K562 (cell line): Measurements from ENCODE around the gene SNAI1. TPM values are rescaled to one million over a fixed set of nuclear protein-coding genes. Genes with fewer than 3 reads are reported as not detected.

Experiments
- ATF3 ChIP-seq, 2 experiments: fragments of 450-650 bp in 1 of 2; sonication (generic) in 1 of 2; formaldehyde crosslinking in 1 of 2; IDR thresholded peaks in 1 of 2; conservative IDR thresholded peaks in 1 of 2; 2 replicates each; pipeline versions ENCODE4 v1.6.1 to v1.8.1; 2016 to 2023; ENCODE audit warnings: mild to moderate bottlenecking in 2 of 2, moderate library complexity in 2 of 2, inconsistent platforms in 1 of 2, missing genetic modification reagents in 1 of 2
- ATF4 ChIP-seq: fragments of 450-650 bp; formaldehyde crosslinking; IDR thresholded peaks from 2 replicates; pipeline ENCODE4 v1.4.0; 2022; ENCODE audit warnings: mild to moderate bottlenecking, moderate library complexity
- ATF7 ChIP-seq: fragments of 450-650 bp; IDR thresholded peaks from 2 replicates; pipeline ENCODE4 v1.7.1; 2014; ENCODE audit warnings: mild to moderate bottlenecking, moderate library complexity
- CTBP1 ChIP-seq: fragments of 450-650 bp; IDR thresholded peaks from 2 replicates; pipeline ENCODE4 v1.6.1; 2016; ENCODE audit warnings: borderline replicate concordance
- DDX20 ChIP-seq: fragments of 450-650 bp; IDR thresholded peaks from 2 replicates; pipeline ENCODE4 v1.6.1; 2016; ENCODE audit warnings: missing genetic modification characterization, low read depth, mild to moderate bottlenecking, missing compliant biosample characterization, moderate library complexity
- DPF2 ChIP-seq: fragments of 450-650 bp; IDR thresholded peaks from 2 replicates; pipeline ENCODE4 v1.6.1; 2016
- ETV5 ChIP-seq: sonication (generic); formaldehyde crosslinking; IDR thresholded peaks from 2 replicates; pipeline ENCODE4 v1.4.0; 2020; ENCODE audit warnings: low read depth, mild to moderate bottlenecking, missing genetic modification reagents
- GABPA ChIP-seq: fragments of 200-800 bp; sonication (Bioruptor generic); conservative IDR thresholded peaks from 2 replicates; pipeline ENCODE4 v1.6.1; 2016; ENCODE audit warnings: low read depth, missing genetic modification characterization, missing compliant biosample characterization
- HNRNPK ChIP-seq: fragments of 200-400 bp; formaldehyde crosslinking; IDR thresholded peaks from one replicate; pipeline ENCODE4 v1.6.1; 2018; ENCODE audit warnings: mild to moderate bottlenecking, low read depth, low read length; ENCODE audit not compliant: poor library complexity, severe bottlenecking
- MECOM ChIP-seq: fragments of 250-450 bp; sonication (Bioruptor Pico); IDR thresholded peaks from 2 replicates; pipeline ENCODE4 v1.8.0; 2022; ENCODE audit warnings: inconsistent platforms
- MEF2D ChIP-seq: conservative IDR thresholded peaks from 2 replicates; pipeline ENCODE4 v1.6.1; 2016; ENCODE audit warnings: low read depth, missing genetic modification characterization, missing compliant biosample characterization
- ZBTB9 ChIP-seq: fragments of 450-650 bp; formaldehyde crosslinking; IDR thresholded peaks from 2 replicates; pipeline ENCODE4 v1.4.0; 2020; ENCODE audit warnings: mild to moderate bottlenecking, moderate library complexity
- ZNF3 ChIP-seq: fragments of 250-450 bp; sonication (Bioruptor Pico); IDR thresholded peaks from 2 replicates; pipeline ENCODE4 v1.5.0; 2021; ENCODE audit warnings: mild to moderate bottlenecking, moderate library complexity
- ZNF318 ChIP-seq, 2 experiments: fragments of 450-650 bp; IDR thresholded peaks; 2 replicates each; pipeline ENCODE4 v1.6.1; 2016; ENCODE audit warnings: mild to moderate bottlenecking in 2 of 2, borderline replicate concordance in 1 of 2, low read depth in 1 of 2, moderate library complexity in 1 of 2
- ZNF354B ChIP-seq: fragments of 250-450 bp; sonication (Bioruptor Pico); IDR thresholded peaks from 2 replicates; pipeline ENCODE4 v1.4.0; 2020
- ZNF41 ChIP-seq: fragments of 250-450 bp; sonication (Bioruptor Pico); conservative IDR thresholded peaks from 2 replicates; pipeline ENCODE4 v1.4.0; 2020; ENCODE audit warnings: mild to moderate bottlenecking
- polyA plus RNA-seq, 8 experiments: library from polyadenylated mRNA; depleted of rRNA in 4 of 8; stranded (reverse) in 5 of 8; unstranded in 3 of 8; fragments of >200 nt; fragmentation: Nextera tagmentation in 2 of 8; fragmentation: Illumina TruSeq in 1 of 8; extraction: Ambion mirVana in 2 of 8; extraction: Trizol in 1 of 8; gene quantifications; 2 replicates each; pipeline versions ENCODE4 v1.2.1 to v1.2.3, GENCODE V29; 2011 to 2014; ENCODE audit warnings: inconsistent platforms in 1 of 8, missing spikeins in 1 of 8
- total RNA-seq, 7 experiments: library from RNA; depleted of rRNA in 6 of 7; stranded (reverse); fragments of >200 nt in 6 of 7; fragmentation: Illumina TruSeq in 2 of 7; extraction: Trizol in 2 of 7; gene quantifications; 2 replicates each; pipeline versions ENCODE4 v1.2.1 to v1.2.3, GENCODE V29; 2011 to 2021; ENCODE audit warnings: low replicate concordance in 1 of 7

SNAI1 gene
- total and polyA plus RNA-seq, 9 of the 15 experiments (the other 6 are each of a cell fraction or from before 2014, with no cell fraction given), result 0.32 to 11.6 (median 2.0) TPM

- 0 out of 4 replicates have a peak, but pooled peaks of 1 of the 2 experiments have one; percentile 22 for TF ChIP-seq ZNF318 (IDR thresholded peaks at IDR 0.05; ENCODE audit: borderline replicate concordance in 1 of 2, low read depth in 1 of 2)
- no peak for TF ChIP-seq ZNF3 (CRISPR knock-in tag)
- TF ChIP-seq MEF2D (tag), result no peak
- TF ChIP-seq ATF4 (CRISPR knock-in tag), result peak; percentile 68; the same call in 1 of the 2 replicates
- TF ChIP-seq ZNF354B (CRISPR knock-in tag), result no peak
- no peak for TF ChIP-seq ETV5 (CRISPR knock-in tag)
- TF ChIP-seq ZNF41 (CRISPR knock-in tag), result no peak
- TF ChIP-seq ZBTB9, result no peak
- TF ChIP-seq CTBP1, result peak; percentile 49; the same call in 1 of the 2 replicates
- no peak for TF ChIP-seq DDX20 (tag)
- TF ChIP-seq GABPA, result 0 out of 2 replicates have a peak, but pooled peaks have one; percentile 35
- TF ChIP-seq ATF3 (IDR thresholded peaks at IDR 0.05), result peak; percentile 96
- TF ChIP-seq ATF3 (CRISPR knock-in tag; conservative IDR thresholded peaks at IDR 0.05), result no peak
- TF ChIP-seq MECOM, result peak; percentile 46; the same call in 1 of the 2 replicates
- TF ChIP-seq HNRNPK, result no peak
- TF ChIP-seq ATF7, result peak; percentile 76
- no peak; the same call in 1 of the 2 replicates for TF ChIP-seq DPF2
Observed at GRCh38 chr20:50003253-50003656, 20.5 kb downstream of the SNAI1 start (continued).
